Upper lobe of left lung (tissue), 6 donors: ENCODE results near the gene CEACAM18. TPM values are rescaled to one million over a fixed set of nuclear protein-coding genes. Genes with fewer than 3 reads are reported as not detected.
"Not testable (repeated sequence)": the region's sequence is repeated elsewhere in the genome, so short reads cannot be mapped to it uniquely, and the experiment has no call there.

Experiments used
- ATAC-seq, 2 donors: fragments of 200-7000 bp; cut with Tn5 transposase; one replicate each; pipeline ENCODE4 v1.9.1; 2022; ENCODE audit warnings: mild to moderate bottlenecking in 2 of 2, moderate library complexity in 2 of 2; ENCODE audit not compliant: low FRiP score in 2 of 2
- DNase-seq, 2 donors: peaks; one replicate each; pipeline ENCODE4 v3.0.0-alpha.2; 2019 to 2020
- H3K27ac ChIP-seq, 4 donors: fragments of 200-600 bp; sonication (generic); one replicate each; pipeline ENCODE4 v1.5.1; 2016 to 2019
- H3K27me3 ChIP-seq, 4 donors: fragments of 200-600 bp; sonication (generic); one replicate each; pipeline ENCODE4 v1.5.1; 2017 to 2019
- H3K36me3 ChIP-seq, 4 donors: fragments of 200-600 bp; sonication (generic); one replicate each; pipeline ENCODE4 v1.5.1; 2016 to 2019
- H3K4me1 ChIP-seq, 4 donors: fragments of 200-600 bp; sonication (generic); one replicate each; pipeline ENCODE4 v1.5.1; 2018 to 2019
- H3K4me3 ChIP-seq, 4 donors: fragments of 200-600 bp; sonication (generic); one replicate each; pipeline ENCODE4 v1.5.1; 2017 to 2019; ENCODE audit warnings: mild to moderate bottlenecking in 2 of 4, moderate library complexity in 1 of 4
- H3K9me3 ChIP-seq, 4 donors: fragments of 200-600 bp; sonication (generic); one replicate each; pipeline ENCODE4 v1.5.1; 2018 to 2019
- EP300 ChIP-seq, 4 donors: sonication (generic); formaldehyde crosslinking; IDR thresholded peaks; one replicate each; pipeline ENCODE4 v1.5.1; 2017; ENCODE audit warnings: antibody characterized with exemption in 4 of 4, control low read depth in 2 of 4
- POLR2A ChIP-seq, 4 donors: fragments of 450-650 bp; IDR thresholded peaks; one replicate each; pipeline ENCODE4 v1.5.1; 2016 to 2017; ENCODE audit warnings: antibody characterized with exemption in 4 of 4, mild to moderate bottlenecking in 2 of 4
- POLR2AphosphoS5 ChIP-seq, 2 donors: sonication (generic); formaldehyde crosslinking; IDR thresholded peaks; one replicate each; pipeline ENCODE4 v1.5.1; 2017; ENCODE audit warnings: antibody characterized with exemption in 2 of 2
- WGBS, 2 donors: methylation state at CpG; one replicate each; pipeline ENCODE4 v1.1.5; 2017 to 2018; 5-methylcytosine and 5-hydroxymethylcytosine counted together
- total RNA-seq, 6 donors: library from RNA; depleted of rRNA in 4 of 6; stranded (reverse); fragments of >200 nt in 4 of 6; gene quantifications; one replicate each; pipeline versions ENCODE4 v1.1.0 to v1.2.1, GENCODE V29; 2016 to 2021
- TF ChIP-seq, protein P1 (sequence below), 6 experiments: fragments of 450-650 bp in 4 of 6; fragments of 200-600 bp in 2 of 6; sonication (generic) in 2 of 6; IDR thresholded peaks; one replicate each; pipeline ENCODE4 v1.5.1; 2016 to 2019; ENCODE audit warnings: antibody characterized with exemption in 6 of 6
- donor health status: DM: no; HTN: no; CAD: no; lungs with moderate emphysema.
- donor health status: DM: no; HTN: yes; CAD: no; lungs with severe emphysema.

CEACAM18 gene
- total RNA-seq, 6 donors from 2014 or later: not detected

DNA sequence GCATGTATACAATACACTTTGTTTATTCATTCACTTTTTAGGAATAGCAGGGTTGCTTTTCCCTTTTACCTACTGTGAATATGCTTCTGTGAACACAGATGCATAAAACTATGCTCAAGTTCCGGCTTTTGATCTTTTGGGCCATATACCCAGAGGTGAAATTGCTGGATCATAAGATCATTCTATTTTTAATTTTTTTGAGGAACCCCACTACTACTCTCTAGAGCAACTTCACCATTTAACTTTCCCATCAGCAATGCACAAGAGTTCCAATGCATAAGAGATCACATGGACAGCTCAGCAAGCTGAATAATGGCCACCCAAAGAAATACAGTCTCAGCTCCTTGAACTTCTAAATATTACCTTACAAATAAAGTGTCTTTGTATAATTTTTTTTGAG is 43.9 kb upstream of the CEACAM18 start:
- Histone ChIP-seq H3K27me3 (no peaks in the 10 kb centered on the region), H3K4me3 (no peak overlapping the region), H3K9me3 (no peaks in the 10 kb centered on the region), H3K4me1 (peaks cover 0 to 4% (median 0%) of the 10 kb centered on the region in 4 donors), H3K27ac (peak overlapping the region in 1 of 4 donors; percentile 49), H3K36me3 (no peaks in the 10 kb centered on the region)
- no peak for ATAC-seq
- WGBS, 2 donors: 65 to 77% methylated on average over 1 of the region's 1 CpG
- DNase-seq: no peak
- TF ChIP-seq POLR2A (IDR thresholded peaks at IDR 0.05) (peak in 1 of 4 donors; percentile 13), POLR2AphosphoS5 (IDR thresholded peaks at IDR 0.05) (no peak), EP300 (IDR thresholded peaks at IDR 0.05) (no peak)
- TF ChIP-seq, protein P1, sequence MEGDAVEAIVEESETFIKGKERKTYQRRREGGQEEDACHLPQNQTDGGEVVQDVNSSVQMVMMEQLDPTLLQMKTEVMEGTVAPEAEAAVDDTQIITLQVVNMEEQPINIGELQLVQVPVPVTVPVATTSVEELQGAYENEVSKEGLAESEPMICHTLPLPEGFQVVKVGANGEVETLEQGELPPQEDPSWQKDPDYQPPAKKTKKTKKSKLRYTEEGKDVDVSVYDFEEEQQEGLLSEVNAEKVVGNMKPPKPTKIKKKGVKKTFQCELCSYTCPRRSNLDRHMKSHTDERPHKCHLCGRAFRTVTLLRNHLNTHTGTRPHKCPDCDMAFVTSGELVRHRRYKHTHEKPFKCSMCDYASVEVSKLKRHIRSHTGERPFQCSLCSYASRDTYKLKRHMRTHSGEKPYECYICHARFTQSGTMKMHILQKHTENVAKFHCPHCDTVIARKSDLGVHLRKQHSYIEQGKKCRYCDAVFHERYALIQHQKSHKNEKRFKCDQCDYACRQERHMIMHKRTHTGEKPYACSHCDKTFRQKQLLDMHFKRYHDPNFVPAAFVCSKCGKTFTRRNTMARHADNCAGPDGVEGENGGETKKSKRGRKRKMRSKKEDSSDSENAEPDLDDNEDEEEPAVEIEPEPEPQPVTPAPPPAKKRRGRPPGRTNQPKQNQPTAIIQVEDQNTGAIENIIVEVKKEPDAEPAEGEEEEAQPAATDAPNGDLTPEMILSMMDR (IDR thresholded peaks at IDR 0.05): no peak

DNA sequence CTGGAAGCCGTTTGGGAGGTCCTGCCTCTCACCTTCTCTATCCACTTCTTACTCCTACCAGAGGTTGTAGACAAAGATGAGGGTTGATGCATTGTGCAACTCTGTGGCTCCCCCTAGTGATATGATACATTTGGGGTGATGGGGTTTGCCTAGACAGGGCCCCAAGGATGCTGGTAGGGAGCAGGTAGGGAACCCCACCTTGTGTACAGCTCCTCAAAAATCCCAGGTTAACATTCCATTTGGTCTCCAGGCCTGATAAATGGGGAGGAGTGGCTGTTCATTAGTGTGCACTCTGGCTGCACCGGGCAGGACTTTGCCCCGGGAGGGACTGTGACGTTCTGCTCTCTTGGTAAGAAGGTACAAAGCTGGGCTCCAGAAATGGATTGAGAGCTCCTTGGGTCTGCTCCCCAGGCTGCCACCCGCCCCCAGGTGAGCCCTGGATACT is 39.3 kb upstream of the CEACAM18 start:
- no peak overlapping the region for H3K27ac ChIP-seq
- no peak overlapping the region for H3K4me3 ChIP-seq
- WGBS, 2 donors: 0 to 58% methylated on average over 1 to 5 of the region's 5 CpGs
- no peaks in the 10 kb centered on the region for H3K27me3 ChIP-seq
- H3K9me3 ChIP-seq: no peaks in the 10 kb centered on the region
- DNase-seq (no peak), ATAC-seq (peak; percentile 60 to 61)
- TF ChIP-seq, protein P1 (IDR thresholded peaks at IDR 0.05): peak in 2 of 6 experiments; percentile 27 to 42
- TF ChIP-seq POLR2A (IDR thresholded peaks at IDR 0.05): no peak
- peaks cover 0 to 11% (median 0%) of the 10 kb centered on the region in 4 donors for H3K4me1 ChIP-seq
- H3K36me3 ChIP-seq: no peaks in the 10 kb centered on the region

DNA sequence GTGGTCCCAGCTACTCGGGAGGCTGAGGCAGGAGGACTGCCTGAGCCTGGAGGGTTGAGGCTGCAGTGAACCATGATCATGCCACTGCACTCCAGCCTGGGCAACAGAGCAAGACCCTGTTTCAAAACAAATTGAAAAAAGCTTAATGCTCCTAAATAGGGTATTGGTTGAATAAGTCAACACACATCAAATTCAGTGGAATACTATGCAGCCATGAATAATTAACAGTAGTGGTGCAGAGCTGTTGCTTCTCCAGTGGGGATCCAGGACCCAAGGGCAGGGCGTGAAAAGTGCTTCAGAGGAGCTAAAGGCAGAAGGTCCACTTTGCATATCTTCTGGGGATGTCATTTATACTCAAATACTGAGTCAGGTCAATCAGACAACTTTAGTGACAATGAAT is 38.3 kb upstream of the CEACAM18 start:
- TF ChIP-seq, protein P1 (IDR thresholded peaks at IDR 0.05): no peak
- TF ChIP-seq POLR2AphosphoS5 (IDR thresholded peaks at IDR 0.05): no peak
- TF ChIP-seq POLR2A (IDR thresholded peaks at IDR 0.05): no peak
- no peak for TF ChIP-seq EP300 (IDR thresholded peaks at IDR 0.05)
- no peak overlapping the region for H3K27ac ChIP-seq
- DNase-seq (no peak), ATAC-seq (no peak)
- no peaks in the 10 kb centered on the region for H3K27me3 ChIP-seq
- WGBS, 2 donors: 67 to 77% methylated on average over 2 of the region's 2 CpGs
- H3K36me3 ChIP-seq: no peaks in the 10 kb centered on the region
- peaks cover 0 to 11% (median 0%) of the 10 kb centered on the region in 4 donors for H3K4me1 ChIP-seq
- H3K9me3 ChIP-seq: no peaks in the 10 kb centered on the region
- H3K4me3 ChIP-seq: no peak overlapping the region

DNA sequence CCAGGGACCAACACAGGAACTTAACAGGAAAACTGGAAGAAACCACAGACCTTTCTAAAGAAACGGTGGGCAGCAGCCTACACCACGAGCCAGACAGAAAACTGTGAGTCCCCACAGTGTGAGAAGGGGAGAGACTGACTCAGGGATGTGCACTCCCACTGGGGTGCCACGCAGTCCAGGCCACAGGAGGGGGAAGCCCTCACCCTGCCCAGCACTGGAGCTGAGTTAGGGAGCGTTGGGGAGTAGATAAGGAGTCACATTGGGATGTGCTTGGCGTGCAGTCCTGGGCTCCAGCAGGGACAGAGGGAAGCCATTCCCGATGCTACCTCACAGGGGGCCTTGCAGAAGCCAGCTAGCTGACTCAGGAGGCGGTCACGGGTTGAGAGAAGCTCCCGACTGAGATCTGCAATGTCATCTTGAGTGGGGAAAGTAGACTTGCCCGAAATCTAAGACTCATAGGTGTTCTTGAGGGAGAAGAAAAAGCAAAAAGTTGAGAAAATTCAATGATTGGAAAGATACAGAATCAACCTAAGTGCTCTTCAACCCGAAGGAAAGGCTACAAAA is 37.4 kb upstream of the CEACAM18 start:
- peak overlapping the region in 2 of 4 donors; percentile 9 to 13 for H3K4me3 ChIP-seq
- ATAC-seq (peak in 1 of 2 donors; percentile 40), DNase-seq (peak in 1 of 2 donors; percentile 64)
- H3K9me3 ChIP-seq: no peaks in the 10 kb centered on the region
- WGBS, 2 donors: 29 to 39% methylated on average over 9 to 11 of the region's 11 CpGs
- H3K4me1 ChIP-seq: peaks cover 0 to 11% (median 0%) of the 10 kb centered on the region in 4 donors
- no peak for TF ChIP-seq EP300 (IDR thresholded peaks at IDR 0.05)
- TF ChIP-seq POLR2AphosphoS5 (IDR thresholded peaks at IDR 0.05): no peak
- H3K36me3 ChIP-seq: no peaks in the 10 kb centered on the region
- no peaks in the 10 kb centered on the region for H3K27me3 ChIP-seq
- peak overlapping the region in 1 of 4 donors; percentile 59 for H3K27ac ChIP-seq

DNA sequence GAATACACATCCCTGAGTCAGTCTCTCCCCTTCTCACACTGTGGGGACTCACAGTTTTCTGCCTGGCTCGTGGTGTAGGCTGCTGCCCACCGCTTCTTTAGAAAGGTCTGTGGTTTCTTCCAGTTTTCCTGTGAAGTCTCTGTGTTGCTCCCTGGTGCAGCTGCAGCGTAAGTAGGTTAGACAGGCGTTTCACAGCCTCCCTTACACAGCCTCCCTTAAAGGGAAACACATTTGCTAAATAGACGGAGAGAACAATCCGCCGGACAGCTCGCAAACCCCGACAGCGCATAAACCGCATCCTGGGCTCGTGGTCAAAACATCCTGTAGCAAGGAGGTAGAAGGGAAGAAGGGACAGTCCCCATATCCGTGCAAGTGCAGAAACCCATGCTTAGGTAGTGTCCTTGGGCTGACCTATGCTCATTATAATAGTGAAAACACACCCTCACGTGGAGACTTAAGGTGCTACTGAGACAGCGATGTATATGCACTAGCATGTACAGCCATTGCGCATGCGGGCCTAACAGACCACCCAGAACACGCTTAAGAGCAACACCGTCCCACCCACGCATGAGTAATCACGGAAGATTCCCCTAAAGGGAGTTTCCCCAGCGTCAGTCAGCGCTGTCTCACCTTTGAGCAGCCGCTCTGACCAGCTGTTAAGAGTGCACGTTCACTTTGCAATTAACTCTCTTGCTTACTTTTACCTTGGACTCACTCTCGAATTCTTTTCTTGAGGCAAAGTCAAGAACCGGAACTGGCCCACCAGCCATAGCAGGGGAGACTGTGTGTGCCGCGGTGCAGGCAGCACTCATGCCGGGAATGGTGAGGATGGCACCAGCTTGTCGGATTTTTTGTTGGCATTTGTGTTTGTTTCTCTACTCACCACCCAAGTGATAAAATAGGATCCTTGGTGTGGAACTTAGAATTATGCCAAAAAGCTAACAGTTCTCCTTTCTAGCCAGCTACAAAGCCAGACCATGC is 36.6 kb upstream of the CEACAM18 start:
- 50 to 72% methylated on average over 30 to 31 of the region's 31 CpGs for WGBS, 2 donors
- Histone ChIP-seq H3K4me3 (peak overlapping the region in 2 of 4 donors; percentile 9 to 13), H3K27ac (peak overlapping the region in 1 of 4 donors; percentile 59), H3K27me3 (no peaks in the 10 kb centered on the region), H3K4me1 (peaks cover 0 to 11% (median 0%) of the 10 kb centered on the region in 4 donors), H3K9me3 (no peaks in the 10 kb centered on the region), H3K36me3 (no peaks in the 10 kb centered on the region)
- TF ChIP-seq EP300 (IDR thresholded peaks at IDR 0.05) (no peak), POLR2A (IDR thresholded peaks at IDR 0.05) (no peak), POLR2AphosphoS5 (IDR thresholded peaks at IDR 0.05) (peak in 1 of 2 donors; percentile 13)
- TF ChIP-seq, protein P1 (IDR thresholded peaks at IDR 0.05): no peak
- DNase-seq (peak in 1 of 2 donors; percentile 49), ATAC-seq (peak; percentile 31 to 66)

DNA sequence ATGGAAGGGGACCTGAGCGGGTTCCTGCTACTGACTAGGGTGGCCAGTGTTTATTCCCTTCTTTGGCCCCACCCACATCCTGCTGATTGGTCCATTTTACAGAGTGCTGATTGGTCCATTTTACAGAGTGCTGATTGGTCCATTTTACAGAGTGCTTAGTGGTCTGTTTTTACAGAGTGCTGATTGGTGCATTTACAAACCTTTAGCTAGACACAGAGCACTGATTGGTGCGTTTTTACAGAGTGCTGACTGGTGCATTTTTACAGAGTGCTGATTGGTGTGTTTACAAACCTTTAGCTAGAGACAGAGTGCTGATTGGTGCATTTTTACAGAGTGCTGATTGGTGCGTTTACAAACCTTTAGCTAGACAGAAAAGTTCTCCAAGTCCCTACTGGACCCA is 30.8 kb upstream of the CEACAM18 start:
- not testable (repeated sequence) for ATAC-seq, H3K4me3 ChIP-seq, H3K4me1 ChIP-seq, H3K36me3 ChIP-seq, H3K27me3 ChIP-seq, H3K9me3 ChIP-seq, H3K27ac ChIP-seq, DNase-seq
- 85 to 95% methylated on average over 3 of the region's 3 CpGs for WGBS, 2 donors
